LNCaP clone FGC (cell line): ENCODE measurements around the gene STIL.
"Not testable (repeated sequence)": the region's sequence is repeated elsewhere in the genome, so short reads cannot be mapped to it uniquely, and the experiment has no call there.

Experiments used
- DNase-seq: peaks from one replicate; pipeline ENCODE4 v3.0.0-alpha.2; 2011; ENCODE audit warnings: low read depth
- H3K4me3 ChIP-seq: 2 replicates; pipeline ENCODE4 v1.5.1; 2011; ENCODE audit warnings: mild to moderate bottlenecking, low read depth, low read length, control low read depth
- CTCF ChIP-seq: IDR thresholded peaks from 2 replicates; pipeline ENCODE4 v1.5.1; 2012; ENCODE audit warnings: mild to moderate bottlenecking; ENCODE audit not compliant: control insufficient read depth, insufficient read depth; ENCODE audit errors: extremely low read depth

STIL gene

GRCh38 chr1:47313915-47314664, at the start of gene STIL:
TSS of gene STIL (minus strand) at chr1:47314147. CDS start at chr1:47310319, 3,828 bp downstream.
- peak within 1 kb of the TSS; percentile 95 for H3K4me3 ChIP-seq
- TF ChIP-seq CTCF, result no peak
- peak; percentile 99 for DNase-seq

DNA sequence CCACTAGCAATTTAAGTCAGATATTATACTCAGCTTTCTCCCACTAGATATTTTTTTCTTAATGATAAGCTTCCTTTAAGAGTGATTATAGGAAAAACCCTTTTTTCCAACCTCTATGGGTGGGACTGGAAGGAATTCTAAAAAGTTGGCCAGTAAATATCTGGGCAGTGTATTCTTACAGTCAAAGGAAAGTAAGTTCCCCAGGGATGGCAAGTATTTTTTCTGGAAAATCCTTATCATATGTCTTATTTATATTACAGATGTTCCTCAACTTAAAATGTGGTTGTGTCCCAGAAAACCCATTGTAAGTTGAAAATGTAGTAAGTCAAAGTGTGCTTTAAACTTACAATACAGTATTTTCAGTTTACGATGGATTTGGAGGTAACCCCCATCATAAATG, 48.9 kb upstream of the STIL start:
- no peak overlapping the region for H3K4me3 ChIP-seq
- no peak for TF ChIP-seq CTCF
- DNase-seq, result no peak

GRCh38 chr1:47361380-47361779, 47.4 kb upstream of the STIL start:
- TF ChIP-seq CTCF, result no peak
- no peak for DNase-seq
- no peak overlapping the region for H3K4me3 ChIP-seq

- DNase-seq, result no peak
- TF ChIP-seq CTCF, result no peak
Observed at GRCh38 chr1:47351305-47351704, 37.4 kb upstream of the STIL start.

GRCh38 chr1:47348246-47348645, 34.3 kb upstream of the STIL start:
- no peak for DNase-seq
- no peak for TF ChIP-seq CTCF

More at GRCh38 chr1:47351305-47351704, 37.4 kb upstream of the STIL start:
- no peak overlapping the region for H3K4me3 ChIP-seq

DNA sequence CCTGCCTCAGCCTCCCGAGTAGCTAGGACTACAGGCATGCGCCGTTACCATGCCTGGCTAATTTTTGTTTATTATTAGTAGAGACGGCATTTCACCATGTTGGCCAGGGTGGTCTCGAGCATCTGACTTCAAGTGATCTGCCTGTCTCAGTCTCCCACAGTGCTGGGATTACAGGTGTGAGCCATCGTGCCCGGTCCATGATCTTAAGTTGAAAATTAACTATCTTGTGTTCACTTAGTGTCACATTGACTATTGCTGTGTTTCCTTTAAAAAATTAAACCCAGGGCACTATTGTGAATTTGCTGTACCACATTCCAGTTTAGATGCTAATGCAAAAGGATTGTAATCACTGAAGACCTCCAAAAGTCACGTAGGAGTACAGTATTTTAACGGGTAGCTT, 33.8 kb upstream of the STIL start:
- TF ChIP-seq CTCF, result no peak
- no peak for DNase-seq
- H3K4me3 ChIP-seq, result no peak overlapping the region

More at GRCh38 chr1:47348246-47348645, 34.3 kb upstream of the STIL start:
- H3K4me3 ChIP-seq, result no peak overlapping the region

GRCh38 chr1:47346979-47347378, 33.0 kb upstream of the STIL start:
- not testable (repeated sequence) for DNase-seq, H3K4me3 ChIP-seq
